IMR-90 (cell line): ENCODE data around the gene MAP2K5. TPM values are rescaled to one million over a fixed set of nuclear protein-coding genes. Genes with fewer than 3 reads are reported as not detected.

ENCODE experiments used
- ATAC-seq: fragments of 200-7000 bp; cut with Tn5 transposase; 2 replicates; pipeline ENCODE4 v1.9.1; 2020; ENCODE audit warnings: low read depth, mild to moderate bottlenecking, moderate library complexity
- BruUV-seq: library from RNA; stranded (reverse); fragments of 400-500 nt; replicated peaks from 2 replicates; lab custom pipeline; 2021; lab: Mats Ljungman, UMichigan
- CTCF ChIA-PET: fragments of 300-600 bp; formaldehyde crosslinking; extraction: SDS; loops from one replicate; lab custom pipeline; 2021; ENCODE audit warnings: antibody characterized with exemption; lab: Yijun Ruan, JAX
- POLR2A ChIA-PET: fragments of 300-600 bp; sonication (Branson Sonifier 250); formaldehyde crosslinking; loops from one replicate; lab custom pipeline; 2022; ENCODE audit warnings: antibody characterized with exemption; ENCODE audit not compliant: unreplicated experiment; lab: Charles Lee
- DNase-seq: peaks from one replicate; pipeline ENCODE4 v3.0.0; 2013
- H2AFZ ChIP-seq: replicated peaks from 2 replicates; pipeline ENCODE3; 2013; ENCODE audit warnings: low read length, mild to moderate bottlenecking; ENCODE audit not compliant: poor library complexity
- H2AK5ac ChIP-seq: 2 replicates; pipeline ENCODE4 v1.6.1; 2013; ENCODE audit warnings: low read depth, low read length, inconsistent platforms
- H2AK9ac ChIP-seq: replicated peaks from 2 replicates; pipeline ENCODE3; 2013; ENCODE audit warnings: mild to moderate bottlenecking, low read depth, low read length, moderate library complexity; ENCODE audit not compliant: poor library complexity
- H2BK120ac ChIP-seq: 2 replicates; pipeline ENCODE4 v1.6.1; 2013; ENCODE audit warnings: low read depth, low read length, inconsistent platforms
- H2BK15ac ChIP-seq: 3 replicates; pipeline ENCODE4 v1.6.1; 2013; ENCODE audit warnings: low read depth, low read length, inconsistent platforms
- H2BK20ac ChIP-seq: 2 replicates; pipeline ENCODE4 v1.6.1; 2013; ENCODE audit warnings: low read depth, mild to moderate bottlenecking, inconsistent platforms, low read length, moderate library complexity
- H2BK5ac ChIP-seq: 2 replicates; pipeline ENCODE4 v1.6.1; 2013; ENCODE audit warnings: mild to moderate bottlenecking, low read depth, low read length, inconsistent platforms; ENCODE audit not compliant: poor library complexity, severe bottlenecking
- H3K14ac ChIP-seq: replicated peaks from 2 replicates; pipeline ENCODE4 v1.6.1; 2013; ENCODE audit warnings: low read depth, low read length, inconsistent platforms
- H3K18ac ChIP-seq: 2 replicates; pipeline ENCODE4 v1.6.1; 2013; ENCODE audit warnings: low read depth, low read length, control low read depth
- H3K23ac ChIP-seq: 2 replicates; pipeline ENCODE4 v1.6.1; 2013; ENCODE audit warnings: low read depth, low read length, inconsistent platforms
- H3K27ac ChIP-seq: 2 replicates; pipeline ENCODE4 v1.5.1; 2013; ENCODE audit warnings: mild to moderate bottlenecking, control low read depth, low read length; ENCODE audit not compliant: insufficient read depth
- H3K27me3 ChIP-seq: 2 replicates; pipeline ENCODE4 v1.6.1; 2013; ENCODE audit warnings: low read length; ENCODE audit not compliant: control insufficient read depth, insufficient read depth
- H3K36me3 ChIP-seq: 2 replicates; pipeline ENCODE4 v1.6.1; 2013; ENCODE audit warnings: low read length, mixed read lengths; ENCODE audit not compliant: control insufficient read depth, insufficient read depth
- H3K4ac ChIP-seq: 2 replicates; pipeline ENCODE4 v1.6.1; 2013; ENCODE audit warnings: low read depth, low read length, inconsistent platforms
- H3K4me1 ChIP-seq: 2 replicates; pipeline ENCODE4 v1.6.1; 2013; ENCODE audit warnings: low read length, mixed read lengths; ENCODE audit not compliant: control insufficient read depth, insufficient read depth
- H3K4me2 ChIP-seq: 2 replicates; pipeline ENCODE4 v1.6.1; 2013; ENCODE audit warnings: low read depth, mild to moderate bottlenecking, control low read depth, low read length, moderate library complexity
- H3K4me3 ChIP-seq: 2 replicates; pipeline ENCODE4 v1.5.1; 2013; ENCODE audit warnings: low read depth, mild to moderate bottlenecking, control low read depth, low read length, moderate library complexity; ENCODE audit not compliant: insufficient read depth
- H3K56ac ChIP-seq: 2 replicates; pipeline ENCODE4 v1.6.1; 2013; ENCODE audit warnings: low read length, inconsistent platforms; ENCODE audit not compliant: insufficient read depth; ENCODE audit errors: extremely low read depth
- H3K79me1 ChIP-seq, 2 experiments: 2 replicates each; pipeline ENCODE4 v1.6.1; 2013; ENCODE audit warnings: low read length in 2 of 2, inconsistent platforms in 1 of 2, low read depth in 1 of 2
- H3K9ac ChIP-seq: 2 replicates; pipeline ENCODE4 v1.6.1; 2013; ENCODE audit warnings: low read depth, low read length, control low read depth
- H3K9me1 ChIP-seq: 2 replicates; pipeline ENCODE4 v1.6.1; 2013; ENCODE audit warnings: low read length, inconsistent platforms; ENCODE audit not compliant: insufficient read depth
- H3K9me3 ChIP-seq: 2 replicates; pipeline ENCODE4 v1.6.1; 2013; ENCODE audit warnings: low read length; ENCODE audit not compliant: control insufficient read depth, insufficient read depth
- H4K20me1 ChIP-seq: 2 replicates; pipeline ENCODE4 v1.6.1; 2013; ENCODE audit warnings: low read length, inconsistent platforms; ENCODE audit not compliant: insufficient read depth
- H4K5ac ChIP-seq: 2 replicates; pipeline ENCODE4 v1.6.1; 2013; ENCODE audit warnings: mild to moderate bottlenecking, low read depth, low read length, control low read depth
- H4K8ac ChIP-seq, 2 experiments: 2 replicates each; pipeline ENCODE4 v1.6.1; 2013; ENCODE audit warnings: low read depth in 2 of 2, low read length in 2 of 2, control low read depth in 1 of 2, inconsistent platforms in 1 of 2
- H4K91ac ChIP-seq: 2 replicates; pipeline ENCODE4 v1.6.1; 2013; ENCODE audit warnings: low read depth, low read length, inconsistent platforms; ENCODE audit not compliant: insufficient read depth
- BHLHE40 ChIP-seq: fragments of 150-350 bp; IDR thresholded peaks from 2 replicates; pipeline ENCODE4 v1.6.1; 2016; ENCODE audit warnings: mild to moderate bottlenecking, low read depth, low read length
- CEBPB ChIP-seq: IDR thresholded peaks from 2 replicates; pipeline ENCODE4 v1.6.1; 2012; ENCODE audit warnings: low read depth, low read length, improper control_type of control experiment
- CHD1 ChIP-seq: IDR thresholded peaks from 2 replicates; pipeline ENCODE4 v1.6.1; 2012; ENCODE audit warnings: low read depth, low read length, improper control_type of control experiment
- WGBS, 2 experiments: methylation state at CpG; one replicate each; pipeline versions ENCODE4 v1.1.5 to v1.1.7; 2013; ENCODE audit warnings: missing lambda C conversion rate in 2 of 2; ENCODE audit not compliant: insufficient read length in 1 of 2; ENCODE audit errors: extremely low coverage in 2 of 2; 5-methylcytosine and 5-hydroxymethylcytosine counted together
- dilution Hi-C: fragments of 300-500 bp; cut with HindIII; formaldehyde crosslinking; loops from one replicate; pipeline ENCODE4 v1.14.3; 2018; ENCODE audit warnings: low sequenced_read_pairs; ENCODE audit not compliant: unreplicated experiment
- in situ Hi-C: fragments of 300-500 bp; cut with MboI; formaldehyde crosslinking; loops from 3 replicates; pipeline ENCODE4 v1.14.3; 2019; ENCODE audit warnings: low sequenced_read_pairs, inconsistent platforms, mixed read lengths
- intact Hi-C: fragments of 100-400 bp; cut with micrococcal nuclease; formaldehyde crosslinking; loops from 2 replicates; pipeline ENCODE4 v1.10.0; 2022
- polyA plus RNA-seq, 3 experiments: library from polyadenylated mRNA; depleted of rRNA; stranded (reverse); fragments of >200 nt; gene quantifications; 2 replicates each; pipeline ENCODE4 v1.2.3, GENCODE V29; 2012; ENCODE audit warnings: low replicate concordance in 1 of 3
- total RNA-seq: library from RNA; depleted of rRNA; stranded (reverse); fragments of >200 nt; gene quantifications from 2 replicates; pipeline ENCODE4 v1.2.3, GENCODE V29; 2012

MAP2K5 gene
- total and polyA plus RNA-seq, 2 of the 4 experiments (the other 2 are of a cell fraction): 1.6 to 6.1 TPM

DNA sequence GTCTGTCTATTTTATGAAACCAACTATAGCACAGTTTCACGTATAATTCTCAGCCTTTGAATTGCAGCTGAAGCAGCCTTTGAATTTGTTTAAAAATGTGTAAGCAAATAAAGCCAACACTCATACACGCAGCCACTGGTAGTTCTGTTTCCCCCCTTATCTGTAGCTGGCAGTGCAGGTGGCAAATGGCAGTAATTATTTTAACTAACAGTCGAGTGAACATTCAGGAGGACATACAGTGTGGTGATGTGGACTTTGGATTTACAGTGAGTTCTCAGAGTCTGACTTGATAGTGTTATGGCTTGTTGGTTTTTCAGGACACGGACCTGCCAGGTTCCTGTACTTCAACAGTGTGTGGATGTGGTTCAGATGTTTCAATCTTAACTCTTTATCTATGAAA lies 218.8 kb downstream of the MAP2K5 start:
- H4K91ac ChIP-seq: no peak overlapping the region
- H4K5ac ChIP-seq: no peak overlapping the region
- ChIA-PET CTCF (interaction anchor here (1.8 kb wide), 1 partner anchor 17 kb away, joined by 4 read pairs; no protein-coding TSS in a partner anchor), POLR2A (no interaction called here)
- no peaks in the 10 kb centered on the region for H3K9me3 ChIP-seq
- no peaks in the 10 kb centered on the region; the same call in 1 of the 2 replicates for H3K4me1 ChIP-seq
- H3K4me2 ChIP-seq: no peak overlapping the region
- no peak for TF ChIP-seq CHD1
- no peak for TF ChIP-seq CEBPB
- no peak for TF ChIP-seq BHLHE40
- H3K79me1 ChIP-seq: no peaks in the 10 kb centered on the region
- intact Hi-C loops (no loop called here), in situ Hi-C loops (no loop called here), dilution Hi-C loops (no loop called here)
- H3K27ac ChIP-seq: no peak overlapping the region
- H3K4ac ChIP-seq: no peak overlapping the region
- no peak overlapping the region for H2AK9ac ChIP-seq
- no peak overlapping the region for H3K9ac ChIP-seq
- no peak overlapping the region for H2BK5ac ChIP-seq
- H2AFZ ChIP-seq: no peak overlapping the region
- no peak overlapping the region for H2BK20ac ChIP-seq
- no peaks in the 10 kb centered on the region; the same call in none of the 2 replicates for H4K20me1 ChIP-seq
- no peak overlapping the region for H4K8ac ChIP-seq
- peaks cover 5% of the 10 kb centered on the region; the same call in 1 of the 2 replicates for H3K9me1 ChIP-seq
- no peak overlapping the region for H3K14ac ChIP-seq
- H2BK15ac ChIP-seq: no peak overlapping the region
- H3K23ac ChIP-seq: no peak overlapping the region
- no peak overlapping the region for H3K18ac ChIP-seq
- ATAC-seq (no peak), DNase-seq (no peak)
- no peak overlapping the region for H2AK5ac ChIP-seq
- BruUV-seq: no TSS peak
- H2BK120ac ChIP-seq: no peak overlapping the region
- H3K36me3 ChIP-seq: 0 out of 2 replicates have a peak, but pooled peaks cover 2% of the 10 kb centered on the region
- WGBS, 2 experiments: 50% methylated on average over 1 of the region's 4 CpGs; no CpG with 5 or more reads in 1 of the 2 experiments
- no peak overlapping the region for H3K4me3 ChIP-seq
- H3K56ac ChIP-seq: no peak overlapping the region
- H3K27me3 ChIP-seq: no peaks in the 10 kb centered on the region
